Liver (tissue), 9 donors: ENCODE measurements around the gene RAB4A. TPM values are rescaled to one million over a fixed set of nuclear protein-coding genes. Genes with fewer than 3 reads are reported as not detected.
"Not testable (repeated sequence)": the region's sequence is repeated elsewhere in the genome, so short reads cannot be mapped to it uniquely, and the experiment has no call there.

Experiments
- DNase-seq: peaks from one replicate; pipeline ENCODE4 v3.0.0-alpha.2; 2017; ENCODE audit warnings: low spot score
- H3K27ac ChIP-seq, 2 donors: one replicate each; pipeline ENCODE4 v1.7.0; 2013; ENCODE audit warnings: inconsistent platforms in 2 of 2, low read length in 2 of 2, control low read depth in 1 of 2, low read depth in 1 of 2, mild to moderate bottlenecking in 1 of 2
- H3K27me3 ChIP-seq, 4 donors: one replicate each; pipeline versions ENCODE4 v1.6.1 to v1.7.0; 2013; ENCODE audit warnings: low read length in 3 of 4, inconsistent platforms in 1 of 4, mild to moderate bottlenecking in 1 of 4, moderate library complexity in 1 of 4; ENCODE audit not compliant: control insufficient read depth in 4 of 4, insufficient read depth in 4 of 4
- H3K36me3 ChIP-seq, 4 donors: one replicate each; pipeline versions ENCODE4 v1.6.1 to v1.7.0; 2013; ENCODE audit warnings: low read length in 3 of 4, mild to moderate bottlenecking in 3 of 4, low read depth in 1 of 4, moderate library complexity in 1 of 4; ENCODE audit not compliant: control insufficient read depth in 4 of 4, insufficient read depth in 3 of 4
- H3K4me1 ChIP-seq, 4 donors: one replicate each; pipeline versions ENCODE4 v1.6.1 to v1.7.0; 2013; ENCODE audit warnings: low read length in 3 of 4, mild to moderate bottlenecking in 3 of 4, moderate library complexity in 1 of 4; ENCODE audit not compliant: control insufficient read depth in 4 of 4, insufficient read depth in 4 of 4
- H3K4me3 ChIP-seq, 3 donors: one replicate each; pipeline versions ENCODE4 v1.6.1 to v1.7.0; 2013; ENCODE audit warnings: low read length in 3 of 3, control low read depth in 1 of 3, low read depth in 1 of 3, mild to moderate bottlenecking in 1 of 3
- H3K9ac ChIP-seq, 2 donors: one replicate each; pipeline ENCODE4 v1.7.0; 2013; ENCODE audit warnings: low read length in 2 of 2, mild to moderate bottlenecking in 2 of 2, moderate library complexity in 2 of 2, control low read depth in 1 of 2, low read depth in 1 of 2
- H3K9me3 ChIP-seq, 4 donors: one replicate each; pipeline versions ENCODE4 v1.6.1 to v1.7.0; 2013; ENCODE audit warnings: low read length in 3 of 4; ENCODE audit not compliant: control insufficient read depth in 4 of 4
- FOXA1 ChIP-seq: IDR thresholded peaks from 2 replicates; pipeline ENCODE4 v1.6.1; 2016; ENCODE audit warnings: antibody characterized with exemption
- FOXA2 ChIP-seq: IDR thresholded peaks from 2 replicates; pipeline ENCODE4 v1.6.1; 2016; ENCODE audit warnings: antibody characterized with exemption
- GABPA ChIP-seq, 2 donors: IDR thresholded peaks in 1 of 2; conservative IDR thresholded peaks in 1 of 2; 2 replicates each; pipeline ENCODE4 v1.6.1; 2016; ENCODE audit warnings: antibody characterized with exemption in 2 of 2, mild to moderate bottlenecking in 1 of 2, moderate library complexity in 1 of 2
- HNF4A ChIP-seq, 2 donors: conservative IDR thresholded peaks; 2 replicates each; pipeline ENCODE4 v1.6.1; 2016; ENCODE audit warnings: antibody characterized with exemption in 2 of 2, mild to moderate bottlenecking in 2 of 2
- HNF4G ChIP-seq: IDR thresholded peaks from 2 replicates; pipeline ENCODE4 v1.6.1; 2016; ENCODE audit warnings: antibody characterized with exemption
- JUND ChIP-seq, 2 donors: IDR thresholded peaks; 2 replicates each; pipeline ENCODE4 v1.6.1; 2016; ENCODE audit warnings: antibody characterized with exemption in 2 of 2
- RAD21 ChIP-seq, 2 donors: IDR thresholded peaks; 2 replicates each; pipeline ENCODE4 v1.6.1; 2016; ENCODE audit warnings: antibody characterized with exemption in 2 of 2, mild to moderate bottlenecking in 2 of 2
- RXRA ChIP-seq, 2 donors: IDR thresholded peaks; 2 replicates each; pipeline ENCODE4 v1.6.1; 2017 to 2018; ENCODE audit warnings: antibody characterized with exemption in 2 of 2, mild to moderate bottlenecking in 1 of 2
- SP1 ChIP-seq: IDR thresholded peaks from 2 replicates; pipeline ENCODE4 v1.6.1; 2018; ENCODE audit warnings: antibody characterized with exemption, mild to moderate bottlenecking
- TAF1 ChIP-seq: conservative IDR thresholded peaks from 2 replicates; pipeline ENCODE4 v1.6.1; 2016; ENCODE audit warnings: antibody characterized with exemption, mild to moderate bottlenecking
- YY1 ChIP-seq: IDR thresholded peaks from 2 replicates; pipeline ENCODE4 v1.6.1; 2016; ENCODE audit warnings: antibody characterized with exemption, mild to moderate bottlenecking
- WGBS: extraction: QIAGEN DNeasy Blood & Tissue Kit; methylation state at CpG from one replicate; pipeline ENCODE4 v1.1.7; 2013; 5-methylcytosine and 5-hydroxymethylcytosine counted together
- polyA plus RNA-seq, 2 donors: library from polyadenylated mRNA; stranded (reverse) in 1 of 2; unstranded in 1 of 2; fragments of 200-250 nt in 1 of 2; fragments of >200 nt in 1 of 2; fragmentation: Nextera tagmentation in 1 of 2; extraction: Ambion mirVana in 1 of 2; gene quantifications; one replicate each; pipeline versions ENCODE4 v1.2.1 to v1.2.3, GENCODE V29; 2013 to 2015
- total RNA-seq, 2 donors: library from RNA; depleted of rRNA; stranded (reverse); fragments of >200 nt; gene quantifications; one replicate each; pipeline ENCODE4 v1.2.3, GENCODE V29; 2014
- TF ChIP-seq, protein P1 (sequence below): IDR thresholded peaks from 2 replicates; pipeline ENCODE4 v1.6.1; 2016; ENCODE audit warnings: antibody characterized with exemption
- TF ChIP-seq, protein P2 (sequence below): fragments of 150-350 bp; IDR thresholded peaks from 2 replicates; pipeline ENCODE4 v1.5.1; 2017; ENCODE audit warnings: improper control_type of control experiment, low read depth, low read length; ENCODE audit not compliant: missing input control
- donor health status: healthy.
- donor health status: healthy.
- donor health status: healthy.
- donor health status: healthy.
- donor health status: healthy.

RAB4A gene
- total and polyA plus RNA-seq, 4 donors: 16.5 to 51.9 (median 29.5) TPM

DNA sequence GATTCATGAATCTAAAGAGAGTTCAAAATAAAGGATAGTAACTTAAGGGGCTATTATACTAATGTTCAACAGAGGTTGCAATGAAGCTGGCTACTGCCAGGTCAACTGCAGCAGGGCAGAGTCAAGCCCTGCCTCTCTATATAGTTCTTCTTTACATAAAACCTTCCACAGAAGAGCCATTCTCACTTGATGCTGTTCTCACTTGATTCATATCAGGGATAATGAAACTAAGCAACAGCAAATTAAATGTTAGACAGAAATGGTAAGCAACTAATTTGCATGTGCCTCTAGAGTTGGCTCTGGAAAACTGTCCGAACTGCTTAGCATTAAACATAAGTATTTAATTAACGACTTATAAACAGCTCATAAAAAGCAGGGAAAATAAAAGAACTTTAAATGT, 54.5 kb downstream of the RAB4A start:
- no peak overlapping the region for H3K9ac ChIP-seq
- no peak for TF ChIP-seq HNF4G
- TF ChIP-seq, protein P1, sequence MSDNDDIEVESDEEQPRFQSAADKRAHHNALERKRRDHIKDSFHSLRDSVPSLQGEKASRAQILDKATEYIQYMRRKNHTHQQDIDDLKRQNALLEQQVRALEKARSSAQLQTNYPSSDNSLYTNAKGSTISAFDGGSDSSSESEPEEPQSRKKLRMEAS: no peak
- no peaks in the 10 kb centered on the region for H3K9me3 ChIP-seq
- H3K4me1 ChIP-seq: peaks cover 0 to 27% (median 13%) of the 10 kb centered on the region in 4 donors
- H3K4me3 ChIP-seq: no peak overlapping the region
- 86% methylated on average over 2 of the region's 2 CpGs for WGBS
- H3K27me3 ChIP-seq: no peaks in the 10 kb centered on the region
- H3K27ac ChIP-seq: peak overlapping the region in 1 of 2 donors; percentile 3
- no peak for DNase-seq
- H3K36me3 ChIP-seq: peaks cover 0 to 9% (median 5%) of the 10 kb centered on the region in 4 donors

DNA sequence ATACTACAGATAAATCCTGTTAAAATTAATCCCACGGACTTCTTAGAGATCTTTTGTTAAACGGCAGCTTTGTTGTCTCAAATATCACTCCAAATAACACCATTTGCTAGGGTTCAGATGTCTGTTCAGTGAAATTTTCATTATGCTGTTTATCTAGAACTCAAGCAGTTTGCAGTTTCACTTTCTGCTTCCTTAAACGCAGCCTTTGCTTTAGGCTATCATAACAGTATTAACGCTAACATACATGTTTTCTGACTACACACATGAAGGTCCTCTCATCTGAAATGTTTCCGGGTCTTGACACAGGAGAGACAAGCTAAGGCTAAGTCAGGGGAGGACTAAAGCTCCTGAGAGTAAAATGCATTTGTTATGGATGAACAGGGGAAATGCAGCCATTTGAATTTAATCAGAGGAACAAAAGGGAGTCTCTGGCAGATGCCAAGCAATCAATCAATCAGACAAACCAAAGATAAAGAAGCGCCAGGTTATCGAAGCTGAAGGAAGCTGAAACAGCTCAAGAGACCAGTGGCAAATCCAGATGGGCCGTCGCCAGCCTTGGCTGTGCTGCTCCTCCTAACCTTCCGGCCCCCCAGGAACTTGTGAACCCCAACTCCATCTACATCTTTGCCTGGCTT, 55.1 kb downstream of the RAB4A start:
- 68% methylated on average over 10 of the region's 10 CpGs for WGBS
- Histone ChIP-seq H3K27me3 (no peaks in the 10 kb centered on the region), H3K4me1 (peaks cover 0 to 27% (median 13%) of the 10 kb centered on the region in 4 donors), H3K4me3 (no peak overlapping the region), H3K9me3 (no peaks in the 10 kb centered on the region), H3K27ac (peak overlapping the region in 1 of 2 donors; percentile 3), H3K9ac (no peak overlapping the region), H3K36me3 (peaks cover 0 to 9% (median 5%) of the 10 kb centered on the region in 4 donors)
- DNase-seq: no peak
- no peak for TF ChIP-seq RXRA (IDR thresholded peaks at IDR 0.05)
- no peak for TF ChIP-seq JUND (IDR thresholded peaks at IDR 0.05)
- no peak for TF ChIP-seq HNF4A (conservative IDR thresholded peaks at IDR 0.05)
- TF ChIP-seq GABPA (IDR thresholded peaks at IDR 0.05 in 1 of 2, conservative IDR thresholded peaks at IDR 0.05 in 1 of 2): no peak
- TF ChIP-seq, protein P1: no peak
- TF ChIP-seq, protein P2, sequence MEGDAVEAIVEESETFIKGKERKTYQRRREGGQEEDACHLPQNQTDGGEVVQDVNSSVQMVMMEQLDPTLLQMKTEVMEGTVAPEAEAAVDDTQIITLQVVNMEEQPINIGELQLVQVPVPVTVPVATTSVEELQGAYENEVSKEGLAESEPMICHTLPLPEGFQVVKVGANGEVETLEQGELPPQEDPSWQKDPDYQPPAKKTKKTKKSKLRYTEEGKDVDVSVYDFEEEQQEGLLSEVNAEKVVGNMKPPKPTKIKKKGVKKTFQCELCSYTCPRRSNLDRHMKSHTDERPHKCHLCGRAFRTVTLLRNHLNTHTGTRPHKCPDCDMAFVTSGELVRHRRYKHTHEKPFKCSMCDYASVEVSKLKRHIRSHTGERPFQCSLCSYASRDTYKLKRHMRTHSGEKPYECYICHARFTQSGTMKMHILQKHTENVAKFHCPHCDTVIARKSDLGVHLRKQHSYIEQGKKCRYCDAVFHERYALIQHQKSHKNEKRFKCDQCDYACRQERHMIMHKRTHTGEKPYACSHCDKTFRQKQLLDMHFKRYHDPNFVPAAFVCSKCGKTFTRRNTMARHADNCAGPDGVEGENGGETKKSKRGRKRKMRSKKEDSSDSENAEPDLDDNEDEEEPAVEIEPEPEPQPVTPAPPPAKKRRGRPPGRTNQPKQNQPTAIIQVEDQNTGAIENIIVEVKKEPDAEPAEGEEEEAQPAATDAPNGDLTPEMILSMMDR: no peak
- TF ChIP-seq HNF4G: no peak
- no peak for TF ChIP-seq FOXA2

DNA sequence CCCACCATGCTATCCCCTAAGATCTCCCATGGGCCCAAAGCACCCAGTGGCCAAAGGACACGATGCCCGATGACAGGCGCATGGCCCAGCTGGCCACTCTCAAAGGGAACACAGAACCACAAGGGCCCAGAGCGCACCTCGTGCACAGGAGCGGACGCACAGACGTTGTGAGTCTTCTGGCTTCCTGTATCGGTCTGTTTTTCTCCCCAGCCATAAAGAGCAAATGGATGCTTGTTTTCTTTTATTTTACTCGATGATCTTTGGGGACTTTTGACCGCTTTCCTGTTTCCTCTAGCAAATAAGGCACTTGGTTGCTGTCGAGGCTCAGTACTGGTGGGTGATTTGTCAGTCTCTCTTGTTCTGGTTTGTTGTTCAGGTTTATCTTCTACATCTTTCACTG, 55.7 kb downstream of the RAB4A start:
- TF ChIP-seq, protein P1: no peak
- TF ChIP-seq FOXA1 (no peak), RAD21 (IDR thresholded peaks at IDR 0.05) (no peak), YY1 (no peak), JUND (IDR thresholded peaks at IDR 0.05) (no peak), RXRA (IDR thresholded peaks at IDR 0.05) (no peak), TAF1 (no peak), SP1 (no peak)
- H3K9me3 ChIP-seq: no peaks in the 10 kb centered on the region
- peaks cover 0 to 9% (median 5%) of the 10 kb centered on the region in 4 donors for H3K36me3 ChIP-seq
- 96% methylated on average over 12 of the region's 12 CpGs for WGBS
- H3K4me1 ChIP-seq: peaks cover 0 to 27% (median 13%) of the 10 kb centered on the region in 4 donors
- no peak overlapping the region for H3K27ac ChIP-seq
- H3K4me3 ChIP-seq: no peak overlapping the region
- H3K9ac ChIP-seq: no peak overlapping the region
- H3K27me3 ChIP-seq: no peaks in the 10 kb centered on the region
- no peak for DNase-seq

DNA sequence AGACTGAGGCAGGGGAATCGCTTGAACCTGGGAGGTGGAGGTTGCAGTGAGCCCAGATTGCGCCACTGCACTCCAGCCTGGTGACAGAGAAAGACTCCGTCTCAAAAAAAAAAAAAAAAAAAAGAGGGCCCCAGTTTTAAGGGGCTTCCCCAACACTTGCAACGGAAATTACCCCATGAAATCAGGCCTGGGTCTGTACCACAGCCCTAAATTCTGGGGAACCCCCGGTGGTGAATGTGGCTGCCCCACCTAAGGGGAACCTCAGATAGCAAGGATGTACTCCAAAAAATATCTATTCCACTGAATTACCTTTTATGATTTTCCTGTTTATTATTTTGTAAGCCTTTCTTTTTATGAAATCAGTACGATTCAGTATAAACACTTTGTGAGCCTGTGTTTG, 56.9 kb downstream of the RAB4A start:
- H3K36me3 ChIP-seq, DNase-seq, H3K9ac ChIP-seq, H3K4me3 ChIP-seq, H3K27ac ChIP-seq, H3K9me3 ChIP-seq, H3K27me3 ChIP-seq: not testable (repeated sequence)
- peaks cover 0 to 27% (median 13%) of the 10 kb centered on the region in 4 donors for H3K4me1 ChIP-seq
- WGBS: 92% methylated on average over 6 of the region's 6 CpGs
